K562 (cell line): Measurements from ENCODE around the gene AGO4. TPM values are rescaled to one million over a fixed set of nuclear protein-coding genes. Genes with fewer than 3 reads are reported as not detected.
A peak's percentile ranks its signal among the peaks of the same experiment; 100 is the strongest.

ENCODE experiments used
- CCNT2 ChIP-seq: IDR thresholded peaks from 2 replicates; pipeline ENCODE4 v1.6.1; 2011; ENCODE audit warnings: borderline replicate concordance, low read depth, mild to moderate bottlenecking, moderate library complexity, mixed read lengths, low read length; ENCODE audit not compliant: insufficient read length; ENCODE audit errors: extremely low read depth
- CREBBP ChIP-seq: IDR thresholded peaks from one replicate; pipeline ENCODE4 v1.6.1; 2012; ENCODE audit warnings: low read depth, mild to moderate bottlenecking, control low read depth, inconsistent platforms, low read length
- ETV6 ChIP-seq, 3 experiments: fragments of 150-350 bp in 1 of 3; sonication (generic) in 1 of 3; formaldehyde crosslinking in 1 of 3; IDR thresholded peaks; 2 replicates each; pipeline versions ENCODE4 v1.6.1 to v1.8.0; 2014 to 2022; ENCODE audit warnings: borderline replicate concordance in 2 of 3, low read depth in 2 of 3, antibody characterized with exemption in 1 of 3, low read length in 1 of 3, mild to moderate bottlenecking in 1 of 3, missing genetic modification reagents in 1 of 3
- FOXA1 ChIP-seq: fragments of 450-650 bp; IDR thresholded peaks from 2 replicates; pipeline ENCODE4 v1.6.1; 2016; ENCODE audit warnings: mild to moderate bottlenecking, borderline replicate concordance
- HNRNPLL ChIP-seq: fragments of 200-400 bp; formaldehyde crosslinking; IDR thresholded peaks from 2 replicates; pipeline ENCODE4 v1.6.1; 2017; ENCODE audit warnings: low read length, low read depth, mild to moderate bottlenecking; ENCODE audit not compliant: poor library complexity, severe bottlenecking
- PRDM10 ChIP-seq: fragments of 450-650 bp; IDR thresholded peaks from 2 replicates; pipeline ENCODE4 v1.6.1; 2018; ENCODE audit not compliant: partially characterized antibody
- PRMT5 ChIP-seq: sonication (generic); formaldehyde crosslinking; IDR thresholded peaks from 2 replicates; pipeline ENCODE4 v1.5.0; 2020; ENCODE audit warnings: missing genetic modification reagents
- SMAD2 ChIP-seq: fragments of 150-350 bp; IDR thresholded peaks from 2 replicates; pipeline ENCODE4 v1.6.1; 2014; ENCODE audit warnings: low read depth, mild to moderate bottlenecking, low read length
- SPI1 ChIP-seq: IDR thresholded peaks from 2 replicates; pipeline ENCODE4 v1.6.1; 2011; ENCODE audit warnings: low read depth, low read length, control low read depth, borderline replicate concordance
- U2AF1 ChIP-seq: fragments of 200-400 bp; formaldehyde crosslinking; optimal IDR thresholded peaks from 2 replicates; pipeline ENCODE3; 2017; ENCODE audit warnings: mild to moderate bottlenecking, low read depth, low read length, moderate library complexity
- VEZF1 ChIP-seq: fragments of 200-800 bp; sonication (Bioruptor generic); IDR thresholded peaks from 2 replicates; pipeline ENCODE4 v1.6.1; 2017; ENCODE audit warnings: missing genetic modification characterization, missing compliant biosample characterization
- ZNF224 ChIP-seq: sonication (generic); formaldehyde crosslinking; IDR thresholded peaks from 2 replicates; pipeline ENCODE4 v1.8.0; 2022; ENCODE audit warnings: mild to moderate bottlenecking, missing genetic modification reagents
- ZNF668 ChIP-seq: fragments of 250-450 bp; sonication (Bioruptor Pico); IDR thresholded peaks from 2 replicates; pipeline ENCODE4 v1.8.0; 2022; ENCODE audit warnings: mild to moderate bottlenecking, inconsistent platforms
- polyA plus RNA-seq, 8 experiments: library from polyadenylated mRNA; depleted of rRNA in 4 of 8; stranded (reverse) in 5 of 8; unstranded in 3 of 8; fragments of >200 nt; fragmentation: Nextera tagmentation in 2 of 8; fragmentation: Illumina TruSeq in 1 of 8; extraction: Ambion mirVana in 2 of 8; extraction: Trizol in 1 of 8; gene quantifications; 2 replicates each; pipeline versions ENCODE4 v1.2.1 to v1.2.3, GENCODE V29; 2011 to 2014; ENCODE audit warnings: inconsistent platforms in 1 of 8, missing spikeins in 1 of 8
- total RNA-seq, 7 experiments: library from RNA; depleted of rRNA in 6 of 7; stranded (reverse); fragments of >200 nt in 6 of 7; fragmentation: Illumina TruSeq in 2 of 7; extraction: Trizol in 2 of 7; gene quantifications; 2 replicates each; pipeline versions ENCODE4 v1.2.1 to v1.2.3, GENCODE V29; 2011 to 2021; ENCODE audit warnings: low replicate concordance in 1 of 7
- TF ChIP-seq, protein P1 (sequence below), 2 experiments: fragments of 450-650 bp in 1 of 2; IDR thresholded peaks; 2 replicates each; pipeline ENCODE4 v1.6.1; 2011 to 2017; ENCODE audit warnings: low read depth in 2 of 2, antibody characterized with exemption in 1 of 2, borderline replicate concordance in 1 of 2, low read length in 1 of 2, mild to moderate bottlenecking in 1 of 2, mixed read lengths in 1 of 2; ENCODE audit not compliant: control insufficient read depth in 1 of 2

Gene AGO4
- total and polyA plus RNA-seq, 9 of the 15 experiments (the other 6 are each of a cell fraction or from before 2014, with no cell fraction given), result 1.3 to 10.5 (median 6.5) TPM

DNA sequence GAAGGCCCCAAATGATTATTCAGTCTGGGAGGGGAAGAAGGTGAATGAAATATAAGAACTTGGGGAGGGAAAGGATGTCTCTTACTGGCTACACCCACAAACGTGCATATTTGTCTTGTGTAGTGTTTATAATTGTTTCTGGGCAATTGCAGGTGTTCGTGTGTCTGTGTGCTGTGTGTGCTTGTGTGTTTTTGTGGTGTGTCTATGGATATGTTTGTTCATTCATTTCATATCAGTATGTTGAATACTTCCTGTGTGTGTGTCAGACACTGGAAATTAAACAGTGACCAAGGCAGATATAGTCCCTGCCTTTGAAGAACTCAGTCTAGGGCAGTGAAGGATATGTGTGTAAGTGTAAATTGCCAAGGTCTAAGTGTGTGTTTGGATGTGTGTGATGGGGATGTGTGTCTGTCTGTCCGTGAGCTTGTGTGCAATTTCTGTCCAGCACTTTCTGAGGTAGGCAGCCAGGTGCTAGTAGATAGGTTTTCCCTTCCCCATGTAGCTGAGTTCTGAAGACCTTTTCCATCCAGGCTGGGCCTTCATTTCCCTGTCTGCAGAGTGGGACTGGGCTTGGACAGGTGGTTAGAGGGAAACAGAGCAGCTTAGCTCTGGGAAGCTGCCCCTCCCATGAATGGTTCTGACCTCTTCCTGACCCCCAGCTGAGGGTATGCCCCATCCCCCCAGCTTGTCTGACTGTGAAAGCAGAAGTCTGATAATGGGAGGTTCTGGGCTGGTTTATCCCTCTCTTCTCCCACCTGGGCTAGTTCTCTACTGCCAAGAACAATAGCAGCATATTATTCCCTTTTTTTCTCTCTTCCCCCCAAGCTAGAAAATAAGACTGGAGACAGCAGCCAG lies 79.0 kb downstream of the AGO4 start (continued):
- TF ChIP-seq PRDM10 (peak; percentile 47), CREBBP (no peak), ZNF668 (CRISPR knock-in tag) (no peak), PRMT5 (CRISPR knock-in tag) (no peak), ZNF224 (CRISPR knock-in tag) (no peak), HNRNPLL (no peak), CCNT2 (no peak), U2AF1 (no peak), ETV6 (IDR thresholded peaks at IDR 0.05; ENCODE audit: borderline replicate concordance in 1 of 2, low read depth in 2 of 2, low read length in 1 of 2) (no peak), ETV6 (CRISPR knock-in tag; IDR thresholded peaks at IDR 0.05; ENCODE audit: borderline replicate concordance) (0 out of 2 replicates have a peak, but pooled peaks have one; percentile 24), VEZF1 (CRISPR knock-in tag) (peak; percentile 68), SPI1 (peak; percentile 95), SMAD2 (no peak), FOXA1 (no peak)
- TF ChIP-seq, protein P1, sequence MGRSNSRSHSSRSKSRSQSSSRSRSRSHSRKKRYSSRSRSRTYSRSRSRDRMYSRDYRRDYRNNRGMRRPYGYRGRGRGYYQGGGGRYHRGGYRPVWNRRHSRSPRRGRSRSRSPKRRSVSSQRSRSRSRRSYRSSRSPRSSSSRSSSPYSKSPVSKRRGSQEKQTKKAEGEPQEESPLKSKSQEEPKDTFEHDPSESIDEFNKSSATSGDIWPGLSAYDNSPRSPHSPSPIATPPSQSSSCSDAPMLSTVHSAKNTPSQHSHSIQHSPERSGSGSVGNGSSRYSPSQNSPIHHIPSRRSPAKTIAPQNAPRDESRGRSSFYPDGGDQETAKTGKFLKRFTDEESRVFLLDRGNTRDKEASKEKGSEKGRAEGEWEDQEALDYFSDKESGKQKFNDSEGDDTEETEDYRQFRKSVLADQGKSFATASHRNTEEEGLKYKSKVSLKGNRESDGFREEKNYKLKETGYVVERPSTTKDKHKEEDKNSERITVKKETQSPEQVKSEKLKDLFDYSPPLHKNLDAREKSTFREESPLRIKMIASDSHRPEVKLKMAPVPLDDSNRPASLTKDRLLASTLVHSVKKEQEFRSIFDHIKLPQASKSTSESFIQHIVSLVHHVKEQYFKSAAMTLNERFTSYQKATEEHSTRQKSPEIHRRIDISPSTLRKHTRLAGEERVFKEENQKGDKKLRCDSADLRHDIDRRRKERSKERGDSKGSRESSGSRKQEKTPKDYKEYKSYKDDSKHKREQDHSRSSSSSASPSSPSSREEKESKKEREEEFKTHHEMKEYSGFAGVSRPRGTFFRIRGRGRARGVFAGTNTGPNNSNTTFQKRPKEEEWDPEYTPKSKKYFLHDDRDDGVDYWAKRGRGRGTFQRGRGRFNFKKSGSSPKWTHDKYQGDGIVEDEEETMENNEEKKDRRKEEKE (IDR thresholded peaks at IDR 0.05; ENCODE audit: borderline replicate concordance in 1 of 2, control insufficient read depth in 1 of 2, low read depth in 2 of 2, low read length in 1 of 2), result no peak
